B cell (primary cell): ENCODE results near the gene RTF2.
"Not testable (repeated sequence)": the region's sequence is repeated elsewhere in the genome, so short reads cannot be mapped to it uniquely, and the experiment has no call there.

Experiments used
- CTCF ChIP-seq: fragments of 200-600 bp; IDR thresholded peaks from one replicate; pipeline ENCODE4 v1.8.0; 2022; ENCODE audit warnings: antibody characterized with exemption, mild to moderate bottlenecking
- EZH2 ChIP-seq: IDR thresholded peaks from 2 replicates; pipeline ENCODE4 v1.6.1; 2012; ENCODE audit warnings: borderline replicate concordance, low read depth, mild to moderate bottlenecking, moderate library complexity, low read length; ENCODE audit not compliant: insufficient read depth, poor library complexity, severe bottlenecking

GRCh38 chr20:56564526-56564925 lies 96.1 kb downstream of the RTF2 start:
- TF ChIP-seq CTCF, EZH2: not testable (repeated sequence)
